T-cell (primary cell): ENCODE data around the gene CCDC63. TPM values are rescaled to one million over a fixed set of nuclear protein-coding genes. Genes with fewer than 3 reads are reported as not detected.

Experiments used
- ATAC-seq, 4 experiments: fragments of 200-7000 bp in 3 of 4; fragments of 150-1000 bp in 1 of 4; cut with Tn5 transposase; replicated peaks in 1 of 4; 1 replicate in 3 of 4; 2 replicates in 1 of 4; pipeline ENCODE4 v1.10.0; 2021; ENCODE audit warnings: moderate library complexity in 3 of 4, mild to moderate bottlenecking in 2 of 4, moderate number of reproducible peaks in 1 of 4
- CTCF ChIA-PET, 2 donors: fragments of 300-600 bp; sonication (Branson Sonifier 250); formaldehyde crosslinking; loops; one replicate each; lab custom pipeline; 2022; ENCODE audit warnings: antibody characterized with exemption in 2 of 2; lab: Charles Lee
- POLR2A ChIA-PET, 2 donors: fragments of 300-600 bp; sonication (Branson Sonifier 250); formaldehyde crosslinking; loops; one replicate each; lab custom pipeline; 2022; ENCODE audit warnings: antibody characterized with exemption in 2 of 2; lab: Charles Lee
- DNase-seq, 35 experiments: peaks; one replicate each; pipeline versions ENCODE4 v3.0.0 to v3.0.0-alpha.2; 2013 to 2023
- H3K27ac ChIP-seq: one replicate; pipeline ENCODE4 v1.5.1; 2013; ENCODE audit warnings: low read length
- H3K27me3 ChIP-seq, 2 experiments: replicated peaks in 1 of 2; 1 replicate in 1 of 2; 2 replicates in 1 of 2; pipeline versions ENCODE4 v1.6.1 to v1.7.0; 2013; ENCODE audit warnings: low read length in 1 of 2, mixed read lengths in 1 of 2; ENCODE audit not compliant: control insufficient read depth in 2 of 2, insufficient read depth in 2 of 2; ENCODE audit errors: extremely low read depth in 1 of 2
- H3K36me3 ChIP-seq, 2 donors: 1 replicate in 1 of 2; 2 replicates in 1 of 2; pipeline versions ENCODE4 v1.6.1 to v1.7.0; 2013; ENCODE audit warnings: low read length in 1 of 2; ENCODE audit not compliant: control insufficient read depth in 2 of 2, insufficient read depth in 1 of 2; ENCODE audit errors: extremely low read depth in 1 of 2
- H3K4me1 ChIP-seq, 2 experiments: 1 replicate in 1 of 2; 2 replicates in 1 of 2; pipeline versions ENCODE4 v1.6.1 to v1.7.0; 2013; ENCODE audit warnings: low read length in 2 of 2, mixed read lengths in 1 of 2; ENCODE audit not compliant: insufficient read depth in 2 of 2, control insufficient read depth in 1 of 2; ENCODE audit errors: extremely low read depth in 1 of 2
- H3K4me3 ChIP-seq, 2 donors: 1 replicate in 1 of 2; 2 replicates in 1 of 2; pipeline versions ENCODE4 v1.5.1 to v1.7.0; 2013; ENCODE audit warnings: mild to moderate bottlenecking in 2 of 2, low read length in 1 of 2, moderate library complexity in 1 of 2; ENCODE audit not compliant: control insufficient read depth in 1 of 2; ENCODE audit errors: extremely low read depth in 1 of 2
- H3K9me3 ChIP-seq: 2 replicates; pipeline ENCODE4 v1.7.0; 2013
- H3K27ac Mint-ChIP-seq, 2 donors: one replicate each; pipeline ENCODE4 v1.8.0; 2020 to 2021; ENCODE audit warnings: mild to moderate bottlenecking in 2 of 2, mixed read lengths in 2 of 2
- H3K27me3 Mint-ChIP-seq, 2 donors: one replicate each; pipeline ENCODE4 v1.8.0; 2021 to 2022; ENCODE audit warnings: mixed read lengths in 2 of 2
- H3K36me3 Mint-ChIP-seq: one replicate; pipeline ENCODE4 v1.8.0; 2021; ENCODE audit warnings: mixed read lengths
- H3K4me1 Mint-ChIP-seq, 3 donors: one replicate each; pipeline ENCODE4 v1.8.0; 2020 to 2022; ENCODE audit warnings: mixed read lengths in 3 of 3, mild to moderate bottlenecking in 1 of 3
- H3K4me3 Mint-ChIP-seq, 3 donors: one replicate each; pipeline ENCODE4 v1.8.0; 2020 to 2022; ENCODE audit warnings: mild to moderate bottlenecking in 3 of 3, mixed read lengths in 3 of 3, moderate library complexity in 3 of 3
- H3K9me3 Mint-ChIP-seq, 3 donors: one replicate each; pipeline ENCODE4 v1.8.0; 2020 to 2022; ENCODE audit warnings: mixed read lengths in 3 of 3
- WGBS: methylation state at CpG from one replicate; pipeline ENCODE4 v1.1.5; 2013; ENCODE audit warnings: missing lambda C conversion rate; ENCODE audit not compliant: insufficient coverage; 5-methylcytosine and 5-hydroxymethylcytosine counted together
- total RNA-seq, 35 experiments: library from RNA in 6 of 35; stranded (reverse) in 6 of 35; fragments of 120-200 nt in 1 of 35; gene quantifications; one replicate each; pipeline versions ENCODE4 v1.2.1 to v1.2.4 and lab custom pipeline; 2013 to 2026

The CCDC63 gene
- total RNA-seq, 5 donors from 2014 or later (not counting 1 experiment from before 2014, with no cell fraction given): not detected

DNA sequence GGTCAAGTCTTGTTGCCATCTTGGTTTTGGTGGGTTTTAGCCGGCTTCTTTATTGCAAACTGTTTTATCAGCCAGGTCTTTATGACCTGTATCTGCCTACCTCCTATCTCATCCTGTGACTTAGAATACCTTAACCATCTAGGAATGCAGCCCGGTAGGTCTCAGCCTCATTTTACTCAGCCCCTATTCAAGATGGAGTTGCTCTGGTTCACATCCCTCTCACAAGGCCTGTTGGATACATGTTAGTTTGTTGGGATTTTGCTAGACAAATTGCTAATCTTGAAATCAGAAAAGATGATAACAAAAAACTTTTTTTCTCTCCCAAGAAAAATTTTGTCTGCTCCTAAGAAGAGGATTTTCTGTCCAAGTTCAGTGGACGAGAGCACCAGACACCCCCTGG, 27.6 kb upstream of the CCDC63 start:
- H3K4me3 ChIP-seq: no peak overlapping the region
- no peak overlapping the region for H3K27ac ChIP-seq
- H3K36me3 ChIP-seq: no peaks in the 10 kb centered on the region
- no peaks in the 10 kb centered on the region for H3K9me3 ChIP-seq
- ATAC-seq (no peak), DNase-seq (no peak)
- no peaks in the 10 kb centered on the region for H3K4me1 ChIP-seq
- Mint-ChIP-seq H3K27ac (no peak overlapping the region), H3K9me3 (no peaks in the 10 kb centered on the region), H3K36me3 (no peaks in the 10 kb centered on the region), H3K4me3 (no peak overlapping the region), H3K4me1 (no peaks in the 10 kb centered on the region), H3K27me3 (peaks cover 0 to 3% of the 10 kb centered on the region in 2 donors)
- 100% methylated on average over 1 of the region's 3 CpGs for WGBS
- peaks cover 0 to 7% of the 10 kb centered on the region in 2 experiments for H3K27me3 ChIP-seq
- ChIA-PET POLR2A (no interaction called here), CTCF (no interaction called here)

DNA sequence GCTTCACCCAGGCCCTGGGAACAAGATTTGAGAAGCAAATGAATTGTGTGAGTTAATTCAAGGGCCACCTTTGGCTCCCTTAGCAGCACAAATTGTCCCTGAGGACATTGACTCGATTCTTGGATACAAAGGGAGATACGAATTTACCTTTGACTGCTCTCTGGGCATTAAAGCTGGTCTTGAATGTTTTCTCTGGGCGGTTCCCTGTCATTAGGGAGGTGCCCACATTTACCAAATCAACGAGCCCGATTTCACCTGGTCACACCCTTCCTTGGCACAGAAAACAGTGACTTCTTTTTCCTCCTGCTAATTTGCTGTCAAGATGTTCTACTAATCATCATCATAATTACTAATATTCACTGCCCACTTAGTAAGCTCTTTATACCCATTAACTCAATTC, 27.1 kb upstream of the CCDC63 start:
- no peaks in the 10 kb centered on the region for H3K9me3 Mint-ChIP-seq
- H3K36me3 Mint-ChIP-seq: no peaks in the 10 kb centered on the region
- peaks cover 0 to 3% of the 10 kb centered on the region in 2 donors for H3K27me3 Mint-ChIP-seq
- 93% methylated on average over 5 of the region's 5 CpGs for WGBS
- POLR2A ChIA-PET: interaction anchor here in 1 of 2 donors (0.5 kb wide), 1 partner anchor 9 kb away, joined by 12 read pairs; no protein-coding TSS in a partner anchor
- Histone ChIP-seq H3K4me1 (no peaks in the 10 kb centered on the region), H3K36me3 (no peaks in the 10 kb centered on the region), H3K27me3 (peaks cover 0 to 8% of the 10 kb centered on the region in 2 experiments), H3K4me3 (no peak overlapping the region), H3K27ac (no peak overlapping the region), H3K9me3 (no peaks in the 10 kb centered on the region)
- CTCF ChIA-PET: no interaction called here
- DNase-seq (no peak), ATAC-seq (no peak)
- no peaks in the 10 kb centered on the region for H3K4me1 Mint-ChIP-seq
- no peak overlapping the region for H3K4me3 Mint-ChIP-seq
- H3K27ac Mint-ChIP-seq: no peak overlapping the region

DNA sequence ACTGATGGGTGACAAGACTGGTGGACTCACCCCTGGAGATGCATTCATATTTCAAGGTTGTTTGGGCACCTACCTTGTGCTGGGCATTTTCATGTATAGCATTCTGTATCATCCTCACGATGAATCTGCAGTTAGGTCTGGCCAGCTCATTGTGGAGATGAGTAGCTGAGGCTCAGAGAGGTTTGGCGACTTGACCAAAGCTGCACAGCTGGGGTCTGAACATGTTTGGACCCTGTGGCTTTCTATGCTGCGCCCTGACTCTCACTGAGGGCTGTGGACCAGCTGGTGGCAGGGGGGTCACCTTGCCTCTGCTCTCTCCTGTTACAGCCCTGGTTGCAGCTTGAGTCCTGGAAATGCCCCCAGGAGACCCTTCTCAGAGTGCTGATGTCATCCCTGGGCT, 24.9 kb upstream of the CCDC63 start:
- no peaks in the 10 kb centered on the region for H3K9me3 Mint-ChIP-seq
- 88% methylated on average over 3 of the region's 3 CpGs for WGBS

DNA sequence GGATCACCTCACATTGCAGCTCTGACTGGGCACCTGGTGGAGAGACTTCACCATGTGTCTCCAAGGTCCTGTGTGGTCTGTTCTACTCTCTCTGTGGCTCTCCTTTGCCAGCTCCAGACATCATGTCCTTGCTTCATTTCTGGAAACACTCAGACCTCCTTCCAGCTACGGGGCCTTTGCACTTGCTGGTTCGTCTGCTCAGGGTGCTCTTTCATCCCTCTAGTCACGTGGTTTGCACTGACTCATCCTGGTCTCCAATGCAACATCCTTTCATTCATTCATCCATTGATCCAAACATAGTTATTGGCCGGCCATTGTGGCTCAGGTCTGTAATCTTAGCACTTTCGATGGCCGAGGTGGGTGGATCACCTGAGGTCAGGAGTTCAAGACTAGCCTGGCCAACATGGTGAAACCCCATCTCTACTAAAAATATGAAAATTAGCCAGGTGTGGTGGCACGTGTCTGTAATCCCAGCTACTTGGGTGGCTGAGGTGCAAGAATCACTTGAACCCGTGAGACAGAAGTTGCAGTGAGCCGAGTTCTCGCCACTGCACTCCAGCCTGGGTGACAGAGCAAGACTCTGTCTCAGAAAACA, 23.9 kb upstream of the CCDC63 start:
- Mint-ChIP-seq H3K27ac (no peak overlapping the region), H3K27me3 (peaks cover 0 to 10% of the 10 kb centered on the region in 2 donors), H3K9me3 (no peaks in the 10 kb centered on the region), H3K36me3 (no peaks in the 10 kb centered on the region), H3K4me1 (peaks cover 6% of the 10 kb centered on the region in 3 donors), H3K4me3 (no peak overlapping the region)
- peaks cover 0 to 7% of the 10 kb centered on the region in 2 experiments for H3K4me1 ChIP-seq
- 51% methylated on average over 7 of the region's 10 CpGs for WGBS
- no peak overlapping the region for H3K27ac ChIP-seq
- H3K36me3 ChIP-seq: no peaks in the 10 kb centered on the region
- CTCF ChIA-PET: no interaction called here
- H3K4me3 ChIP-seq: no peak overlapping the region
- ATAC-seq: no peak
- peaks cover 0 to 10% of the 10 kb centered on the region in 2 experiments for H3K27me3 ChIP-seq
- H3K9me3 ChIP-seq: no peaks in the 10 kb centered on the region
- POLR2A ChIA-PET: no interaction called here
- DNase-seq: no peak

More for the DNA sequence above, 24.9 kb upstream of the CCDC63 start:
- H3K27ac Mint-ChIP-seq: no peak overlapping the region
- Histone ChIP-seq H3K4me3 (no peak overlapping the region), H3K4me1 (peaks cover 0 to 5% of the 10 kb centered on the region in 2 experiments), H3K9me3 (no peaks in the 10 kb centered on the region), H3K27me3 (peaks cover 0 to 6% of the 10 kb centered on the region in 2 experiments), H3K27ac (no peak overlapping the region), H3K36me3 (no peaks in the 10 kb centered on the region)
- H3K4me1 Mint-ChIP-seq: peaks cover 5% of the 10 kb centered on the region in 3 donors
- ATAC-seq (no peak), DNase-seq (no peak)
- H3K4me3 Mint-ChIP-seq: no peak overlapping the region
- CTCF ChIA-PET: interaction anchor here (0.5 to 1.0 kb wide), 3 partner anchors 41 to 222 kb away, joined by 3 read pairs; no protein-coding TSS in a partner anchor
- no peaks in the 10 kb centered on the region for H3K36me3 Mint-ChIP-seq
- POLR2A ChIA-PET: no interaction called here
- peaks cover 0 to 5% of the 10 kb centered on the region in 2 donors for H3K27me3 Mint-ChIP-seq

DNA sequence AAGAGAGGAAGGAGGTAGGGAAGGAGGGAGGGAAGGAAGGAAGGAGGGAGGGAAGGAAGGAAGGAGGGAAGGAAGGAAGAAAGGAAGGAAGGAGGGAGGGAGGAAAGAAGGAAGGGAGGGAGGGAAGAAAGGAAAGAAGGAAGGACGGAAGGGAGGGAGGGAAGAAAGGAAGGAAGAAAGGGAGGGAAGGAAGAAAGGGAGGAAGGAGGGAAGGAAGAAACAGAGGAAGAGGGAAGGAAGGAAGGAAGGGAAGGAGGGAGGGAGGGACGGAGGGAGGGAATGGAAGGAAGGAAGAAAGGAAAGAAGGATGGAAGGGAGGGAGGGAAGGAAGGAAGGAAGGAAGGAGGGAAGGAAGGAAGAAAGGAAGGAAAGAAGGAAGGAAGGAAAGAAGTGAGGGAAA, 22.4 kb upstream of the CCDC63 start:
- Histone ChIP-seq H3K27me3 (peaks cover 0 to 17% of the 10 kb centered on the region in 2 experiments), H3K27ac (no peak overlapping the region), H3K4me3 (no peak overlapping the region), H3K4me1 (peaks cover 0 to 7% of the 10 kb centered on the region in 2 experiments), H3K36me3 (no peaks in the 10 kb centered on the region), H3K9me3 (no peaks in the 10 kb centered on the region)
- Mint-ChIP-seq H3K4me3 (no peak overlapping the region), H3K9me3 (no peaks in the 10 kb centered on the region), H3K27ac (no peak overlapping the region), H3K36me3 (no peaks in the 10 kb centered on the region), H3K4me1 (peaks cover 6% of the 10 kb centered on the region in 3 donors), H3K27me3 (peaks cover 0 to 10% of the 10 kb centered on the region in 2 donors)
- POLR2A ChIA-PET: no interaction called here
- WGBS: 97% methylated on average over 2 of the region's 2 CpGs
- CTCF ChIA-PET: no interaction called here
- DNase-seq (no peak), ATAC-seq (no peak)

DNA sequence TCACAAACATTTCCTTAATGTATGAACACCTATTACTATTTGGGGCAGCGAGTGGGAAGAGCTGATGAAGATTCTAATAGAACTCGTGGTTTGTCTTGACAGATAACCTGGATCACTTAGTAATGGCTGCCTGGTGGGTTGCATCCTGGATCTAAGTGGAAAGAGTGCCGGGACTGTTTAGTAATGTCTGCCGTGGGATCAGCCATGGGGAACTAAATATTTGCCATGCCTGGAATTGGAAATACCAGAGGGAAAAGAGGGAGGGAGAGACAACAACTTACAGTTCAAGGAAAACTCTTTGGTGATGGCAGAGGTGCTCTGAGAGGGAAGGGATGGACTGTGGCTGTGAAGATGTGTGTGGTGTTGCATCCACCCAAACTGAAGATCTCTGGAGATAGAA, 21.3 kb upstream of the CCDC63 start:
- Histone ChIP-seq H3K4me1 (peaks cover 0 to 7% of the 10 kb centered on the region in 2 experiments), H3K36me3 (no peaks in the 10 kb centered on the region), H3K4me3 (no peak overlapping the region), H3K27ac (no peak overlapping the region), H3K9me3 (no peaks in the 10 kb centered on the region), H3K27me3 (peaks cover 0 to 21% of the 10 kb centered on the region in 2 experiments)
- WGBS: 89% methylated on average over 3 of the region's 4 CpGs
- ATAC-seq (no peak), DNase-seq (no peak)
- H3K27me3 Mint-ChIP-seq: peaks cover 0 to 10% of the 10 kb centered on the region in 2 donors
- H3K27ac Mint-ChIP-seq: peak overlapping the region in 1 of 2 donors; percentile 5
- peaks cover 6% of the 10 kb centered on the region in 3 donors for H3K4me1 Mint-ChIP-seq
- H3K9me3 Mint-ChIP-seq: no peaks in the 10 kb centered on the region
- H3K36me3 Mint-ChIP-seq: no peaks in the 10 kb centered on the region
- H3K4me3 Mint-ChIP-seq: no peak overlapping the region
- CTCF ChIA-PET: interaction anchor here (0.6 to 1.0 kb wide), 3 partner anchors 63 to 422 kb away, joined by 3 to 8 read pairs (median 4); partner anchors contain the start of gene ANAPC7 (in 1 of the 2)
- POLR2A ChIA-PET: no interaction called here
